ENCODE results near the gene SDF4. TPM values are rescaled to one million over a fixed set of nuclear protein-coding genes. Genes with fewer than 3 reads are reported as not detected.

The SDF4 gene
- total RNA-seq, 1 experiment from 2014 or later: 139 TPM

GRCh38 chr1:1273209-1273511 is 41.4 kb upstream of the SDF4 start:
- POLR2A ChIA-PET (ENCODE audit: unreplicated experiment): interaction anchor here (0.6 to 0.7 kb wide), 5 partner anchors 9 to 142 kb away, joined by 3 to 21 read pairs (median 14); no protein-coding TSS in a partner anchor
- intact Hi-C loops (cut with micrococcal nuclease; ENCODE audit: unreplicated experiment): loop anchor here (5.0 kb wide), 1 partner anchor 74 kb away; the partner anchor contains the start of gene DVL1
- Histone ChIP-seq H3K4me1 (replicated peaks; ENCODE audit: insufficient read depth) (peaks cover 17% of the 10 kb centered on the region), H3K79me2 (ENCODE audit: low read depth) (peaks cover 50% of the 10 kb centered on the region), H3K27me3 (ENCODE audit: insufficient read depth, low read depth) (no peaks in the 10 kb centered on the region), H3K9me3 (ENCODE audit: insufficient read depth, low read depth) (no peaks in the 10 kb centered on the region), H3K4me2 (peak overlapping the region; percentile 93), H3K27ac (peak overlapping the region; percentile 42), H3K9me2 (ENCODE audit: insufficient read depth) (no peaks in the 10 kb centered on the region), H3F3A (ENCODE audit: insufficient read depth, low read depth) (peaks cover 10% of the 10 kb centered on the region), H3K36me3 (ENCODE audit: low read depth) (peaks cover 4% of the 10 kb centered on the region; the same call in 1 of the 2 replicates), H4K20me1 (ENCODE audit: insufficient read depth) (peaks cover 39% of the 10 kb centered on the region), H2AFZ (no peak overlapping the region), H3K4me3 (peak overlapping the region; percentile 70)
- DNase-seq: no peak
- BruUV-seq (replicated peaks): no TSS peak
- TF ChIP-seq CTCF (conservative IDR thresholded peaks at IDR 0.05): no peak
- TF ChIP-seq EZH2 (IDR thresholded peaks at IDR 0.05; ENCODE audit: low read depth): no peak
- CTCF ChIA-PET: no interaction called here

GRCh38 chr1:1272341-1273208 is 40.8 kb upstream of the SDF4 start:
- no peak for TF ChIP-seq CTCF (conservative IDR thresholded peaks at IDR 0.05)
- TF ChIP-seq EZH2 (IDR thresholded peaks at IDR 0.05; ENCODE audit: low read depth): no peak
- Histone ChIP-seq H3F3A (ENCODE audit: insufficient read depth, low read depth) (peaks cover 11% of the 10 kb centered on the region), H3K27ac (peak overlapping the region; percentile 55), H2AFZ (no peak overlapping the region), H4K20me1 (ENCODE audit: insufficient read depth) (peaks cover 45% of the 10 kb centered on the region), H3K79me2 (ENCODE audit: low read depth) (peaks cover 53% of the 10 kb centered on the region), H3K27me3 (ENCODE audit: insufficient read depth, low read depth) (no peaks in the 10 kb centered on the region), H3K4me2 (peak overlapping the region; percentile 93), H3K4me3 (peak overlapping the region; percentile 70), H3K9me3 (ENCODE audit: insufficient read depth, low read depth) (no peaks in the 10 kb centered on the region), H3K4me1 (replicated peaks; ENCODE audit: insufficient read depth) (peaks cover 17% of the 10 kb centered on the region), H3K9me2 (ENCODE audit: insufficient read depth) (no peaks in the 10 kb centered on the region), H3K36me3 (ENCODE audit: low read depth) (peaks cover 4% of the 10 kb centered on the region; the same call in 1 of the 2 replicates)
- DNase-seq: peak; percentile 65 to 78
- ChIA-PET CTCF (no interaction called here), POLR2A (ENCODE audit: unreplicated experiment) (no interaction called here)
- intact Hi-C loops (cut with micrococcal nuclease; ENCODE audit: unreplicated experiment): loop anchor here (5.0 kb wide), 1 partner anchor 75 kb away; the partner anchor contains the start of gene DVL1
- TSS peak; percentile 72 for BruUV-seq (replicated peaks)

- Histone ChIP-seq H3K36me3 (ENCODE audit: low read depth) (peaks cover 4% of the 10 kb centered on the region), H2AFZ (no peak overlapping the region), H3K9me3 (ENCODE audit: insufficient read depth, low read depth) (no peaks in the 10 kb centered on the region), H4K20me1 (ENCODE audit: insufficient read depth) (peaks cover 52% of the 10 kb centered on the region), H3K9me2 (ENCODE audit: insufficient read depth) (no peaks in the 10 kb centered on the region), H3K4me3 (no peak overlapping the region), H3K79me2 (ENCODE audit: low read depth) (peaks cover 67% of the 10 kb centered on the region), H3K27ac (no peak overlapping the region), H3F3A (ENCODE audit: insufficient read depth, low read depth) (peaks cover 24% of the 10 kb centered on the region), H3K27me3 (ENCODE audit: insufficient read depth, low read depth) (no peaks in the 10 kb centered on the region), H3K4me2 (peak overlapping the region; percentile 93; the same call in 1 of the 2 replicates), H3K4me1 (replicated peaks; ENCODE audit: insufficient read depth) (peaks cover 17% of the 10 kb centered on the region)
- no TSS peak for BruUV-seq (replicated peaks)
- POLR2A ChIA-PET (ENCODE audit: unreplicated experiment): no interaction called here
- DNase-seq: no peak
- TF ChIP-seq EZH2 (IDR thresholded peaks at IDR 0.05; ENCODE audit: low read depth) (no peak), CTCF (conservative IDR thresholded peaks at IDR 0.05) (no peak)
- CTCF ChIA-PET: no interaction called here
- intact Hi-C loops (cut with micrococcal nuclease; ENCODE audit: unreplicated experiment): loop anchor here (5.0 kb wide), 1 partner anchor 76 kb away; the partner anchor contains the start of gene DVL1
Observed at GRCh38 chr1:1270813-1271212, 39.0 kb upstream of the SDF4 start.
